AG04450 (cell line): ENCODE data around the gene CYTH3. TPM values are rescaled to one million over a fixed set of nuclear protein-coding genes. Genes with fewer than 3 reads are reported as not detected.
"Not testable (repeated sequence)": the region's sequence is repeated elsewhere in the genome, so short reads cannot be mapped to it uniquely, and the experiment has no call there.

Experiments used
- CTCF ChIA-PET: fragments of 300-600, 350-600 bp; formaldehyde crosslinking; extraction: SDS; loops from one replicate; lab custom pipeline; 2022; ENCODE audit warnings: antibody characterized with exemption, inconsistent platforms; lab: Charles Lee
- POLR2A ChIA-PET: fragments of 350-600 bp; formaldehyde crosslinking; extraction: SDS; loops from one replicate; lab custom pipeline; 2021; ENCODE audit warnings: antibody characterized with exemption, inconsistent platforms; lab: Yijun Ruan, JAX
- DNase-seq: peaks from one replicate; pipeline ENCODE4 v3.0.0-alpha.2; 2011; ENCODE audit warnings: low read depth, low spot score
- H3K27ac ChIP-seq: one replicate; pipeline ENCODE4 v1.5.1; 2012; ENCODE audit warnings: low read depth, low read length, control low read depth
- H3K27me3 ChIP-seq: one replicate; pipeline ENCODE4 v1.6.0; 2012; ENCODE audit warnings: low read length; ENCODE audit not compliant: control insufficient read depth, insufficient read depth
- H3K4me3 ChIP-seq: 2 replicates; pipeline ENCODE4 v1.5.1; 2011; ENCODE audit warnings: mild to moderate bottlenecking, low read depth, low read length, control low read depth
- H3K9me3 ChIP-seq: 2 replicates; pipeline ENCODE4 v1.5.1; 2012; ENCODE audit warnings: low read length; ENCODE audit not compliant: control insufficient read depth, insufficient read depth
- CTCF ChIP-seq: IDR thresholded peaks from 2 replicates; pipeline ENCODE4 v1.5.1; 2011; ENCODE audit warnings: low read depth, low read length, control low read depth, inconsistent platforms
- polyA plus RNA-seq: library from polyadenylated mRNA; depleted of rRNA; stranded (reverse); fragments of >200 nt; gene quantifications from 2 replicates; pipeline ENCODE4 v1.2.3, GENCODE V29; 2011

Gene CYTH3
- polyA plus RNA-seq, 1 experiment = 30.2 TPM

- H3K4me3 ChIP-seq = no peak overlapping the region
- TF ChIP-seq CTCF = no peak
- ChIA-PET POLR2A (no interaction called here), CTCF (no interaction called here)
- DNase-seq = no peak
- H3K9me3 ChIP-seq = peaks cover 6% of the 10 kb centered on the region; the same call in 1 of the 2 replicates
- no peak overlapping the region for H3K27ac ChIP-seq
- H3K27me3 ChIP-seq = no peaks in the 10 kb centered on the region
Observed at GRCh38 chr7:6288270-6288860, 15.9 kb upstream of the CYTH3 start.

DNA sequence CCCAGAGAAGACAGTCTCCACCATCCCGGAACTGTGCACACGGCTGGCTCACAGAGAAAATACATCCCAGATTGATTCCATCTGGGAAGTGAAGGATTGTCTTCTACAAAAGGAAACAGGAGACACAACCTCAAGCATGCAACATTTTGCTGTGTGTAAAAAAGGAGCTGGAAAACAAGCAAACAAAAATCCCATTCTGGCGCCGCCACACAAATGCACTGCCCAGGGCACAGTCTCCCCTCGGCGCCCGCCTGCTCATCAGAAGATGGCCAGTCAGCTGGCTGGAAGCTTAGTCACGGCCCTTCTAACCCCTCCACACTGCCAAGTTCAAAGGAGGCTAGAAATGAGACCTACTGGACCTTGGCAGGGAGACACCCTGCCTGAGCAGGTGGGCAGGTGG, 14.1 kb upstream of the CYTH3 start:
- Histone ChIP-seq H3K4me3 (no peak overlapping the region), H3K9me3 (peaks cover 6% of the 10 kb centered on the region; the same call in 1 of the 2 replicates), H3K27ac (no peak overlapping the region), H3K27me3 (no peaks in the 10 kb centered on the region)
- CTCF ChIA-PET = no interaction called here
- POLR2A ChIA-PET = interaction anchor here (0.5 kb wide), 1 partner anchor 199 kb away, joined by 7 read pairs; no protein-coding TSS in a partner anchor
- DNase-seq = no peak
- no peak for TF ChIP-seq CTCF

DNA sequence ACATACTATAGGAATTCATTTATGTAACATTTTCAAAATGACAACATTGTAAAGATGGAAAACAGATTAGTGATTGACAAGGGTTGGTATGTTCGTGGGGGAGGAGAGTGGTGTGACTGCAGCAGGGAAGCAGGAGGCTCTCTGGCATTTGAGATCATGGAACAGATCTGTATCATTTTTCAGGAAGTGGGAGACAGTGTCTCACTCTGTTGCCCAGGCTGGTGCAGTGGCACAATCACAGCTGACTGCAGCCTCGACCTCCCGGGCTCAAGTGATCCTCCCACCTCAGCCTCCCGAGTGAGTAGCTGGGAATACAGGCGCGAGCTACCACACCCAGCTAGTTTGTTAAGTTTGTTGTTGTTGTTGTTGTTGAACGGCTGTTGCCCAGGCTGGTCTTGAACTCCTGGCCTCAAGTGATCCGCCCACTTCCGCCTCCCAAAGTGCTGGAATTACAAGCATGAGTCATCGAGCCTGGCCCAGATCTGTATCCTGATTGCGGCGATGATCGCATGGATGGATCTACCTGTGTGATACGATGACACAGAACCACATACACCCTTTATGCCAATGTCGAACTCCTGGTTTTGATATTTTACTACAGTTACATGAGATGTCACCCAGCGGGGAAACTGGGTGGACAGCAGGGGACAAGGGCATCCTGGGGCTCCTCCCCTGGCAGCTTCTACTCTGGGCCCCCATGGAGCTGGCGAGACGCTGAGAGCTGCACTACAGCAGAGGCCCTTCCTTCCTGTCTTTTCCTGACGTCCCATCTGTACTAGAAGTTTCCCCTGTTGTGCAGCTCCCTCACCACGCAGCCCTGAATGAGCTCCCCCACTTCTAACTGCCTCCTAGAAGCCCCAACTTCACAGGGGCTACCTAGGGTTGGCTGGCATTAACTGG, 12.3 kb upstream of the CYTH3 start:
- CTCF ChIA-PET = no interaction called here
- POLR2A ChIA-PET = interaction anchor here (0.6 kb wide), 1 partner anchor 46 kb away, joined by 5 read pairs; no protein-coding TSS in a partner anchor
- Histone ChIP-seq H3K27ac (no peak overlapping the region), H3K9me3 (peaks cover 6% of the 10 kb centered on the region; the same call in 1 of the 2 replicates), H3K27me3 (no peaks in the 10 kb centered on the region), H3K4me3 (no peak overlapping the region)
- no peak for TF ChIP-seq CTCF
- no peak for DNase-seq

DNA sequence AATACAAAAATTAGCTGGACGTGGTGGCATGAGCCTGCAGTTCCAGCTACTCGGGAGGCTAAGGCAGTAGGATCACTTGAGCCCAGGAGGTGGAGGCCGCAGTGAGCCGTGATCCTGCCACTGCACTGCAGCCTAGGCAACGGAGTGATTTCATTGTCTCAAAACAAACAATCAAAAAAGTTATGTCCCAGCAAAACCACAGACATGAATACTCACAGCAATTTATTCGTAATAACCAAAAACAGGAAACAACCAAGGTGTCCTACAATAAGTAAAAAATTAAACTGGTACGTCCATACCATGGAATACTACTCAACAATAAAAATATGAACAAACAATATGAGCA, 11.6 kb upstream of the CYTH3 start:
- CTCF ChIA-PET = interaction anchor here (1.8 kb wide), 1 partner anchor 124 kb away, joined by 6 read pairs; no protein-coding TSS in a partner anchor

DNA sequence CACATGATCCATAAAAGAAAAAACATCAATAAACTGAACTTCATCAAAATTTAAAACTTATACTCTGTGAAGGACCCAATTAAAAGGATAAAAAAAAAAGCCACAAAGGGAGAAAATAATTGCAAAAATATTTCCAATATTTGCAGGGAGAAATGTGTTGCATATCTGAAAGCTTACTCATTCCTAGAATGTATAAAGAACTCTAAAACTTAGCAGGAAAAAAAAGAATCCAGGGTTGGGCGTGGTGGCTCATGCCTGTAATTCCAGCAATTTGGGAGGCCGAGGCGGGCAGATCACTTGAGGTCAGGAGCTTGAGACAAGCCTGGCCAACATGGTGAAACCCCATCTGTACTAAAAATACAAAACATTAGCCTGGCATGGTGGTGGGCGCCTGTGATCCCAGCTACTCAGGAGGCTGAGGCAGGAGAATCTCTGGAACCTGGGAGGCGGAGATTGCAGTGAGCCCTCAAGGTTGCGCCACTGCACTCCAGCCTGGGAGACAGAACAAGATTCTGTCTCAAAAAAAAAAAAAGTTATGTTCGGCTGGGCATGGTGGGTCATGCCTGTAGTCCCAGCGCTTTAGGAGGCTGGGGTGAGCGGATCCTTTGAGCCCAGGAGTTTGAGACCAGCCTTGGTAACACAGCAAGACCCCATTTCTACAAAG, 11.1 kb upstream of the CYTH3 start:
- POLR2A ChIA-PET = interaction anchor here (0.6 to 1.5 kb wide), 7 partner anchors 10 to 67 kb away, joined by 3 to 13 read pairs (median 4); no protein-coding TSS in a partner anchor
- H3K27me3 ChIP-seq, H3K9me3 ChIP-seq, H3K4me3 ChIP-seq: not testable (repeated sequence)
- peak overlapping the region; percentile 96 for H3K27ac ChIP-seq
- peak; percentile 34 for DNase-seq
- CTCF ChIA-PET = interaction anchor here (1.8 to 2.3 kb wide), 2 partner anchors 41 to 123 kb away, joined by 6 read pairs; no protein-coding TSS in a partner anchor

More for the DNA sequence above, 11.6 kb upstream of the CYTH3 start:
- POLR2A ChIA-PET = interaction anchor here (0.6 to 1.5 kb wide), 6 partner anchors 10 to 66 kb away, joined by 3 to 13 read pairs (median 4); no protein-coding TSS in a partner anchor
- peaks cover 6% of the 10 kb centered on the region; the same call in 1 of the 2 replicates for H3K9me3 ChIP-seq
- no peak overlapping the region for H3K4me3 ChIP-seq
- no peak for DNase-seq
- H3K27me3 ChIP-seq = no peaks in the 10 kb centered on the region
- peak overlapping the region; percentile 82 for H3K27ac ChIP-seq
- no peak for TF ChIP-seq CTCF
